ENCODE results near the gene CLDN18.

Gene CLDN18

GRCh38 chr3:138042043-138042442, 32.1 kb downstream of the CLDN18 start:
- Histone ChIP-seq H4K20me1 (ENCODE audit: insufficient read depth, low read length) (no peaks in the 10 kb centered on the region), H3K9me3 (replicated peaks; ENCODE audit: insufficient read depth, low read length) (no peaks in the 10 kb centered on the region), H3K27me3 (replicated peaks; ENCODE audit: insufficient read depth, low read length) (no peaks in the 10 kb centered on the region), H3K4me2 (ENCODE audit: low read depth, low read length) (no peak overlapping the region), H2AFZ (ENCODE audit: low read length) (no peak overlapping the region), H3K9ac (ENCODE audit: low read length) (no peak overlapping the region), H3F3A (ENCODE audit: insufficient read depth, low read length) (no peaks in the 10 kb centered on the region), H3K4me3 (ENCODE audit: low read length) (no peak overlapping the region), H3K4me1 (ENCODE audit: low read length) (no peaks in the 10 kb centered on the region), H3K27ac (ENCODE audit: low read length) (no peak overlapping the region), H3K79me2 (ENCODE audit: low read length) (no peaks in the 10 kb centered on the region), H3K36me3 (replicated peaks; ENCODE audit: insufficient read depth, low read length) (no peaks in the 10 kb centered on the region), H3K9me2 (replicated peaks; ENCODE audit: insufficient read depth, low read length) (no peaks in the 10 kb centered on the region)
- no peak for DNase-seq
- no peak for TF ChIP-seq CTCF (IDR thresholded peaks at IDR 0.05; ENCODE audit: low read length)
- no peak for TF ChIP-seq EZH2 (optimal IDR thresholded peaks at IDR 0.05; ENCODE audit: low read depth, low read length)
- no peak for TF ChIP-seq EZH2phosphoT487 (IDR thresholded peaks at IDR 0.05; ENCODE audit: low read length)

GRCh38 chr3:138043266-138044029, 33.5 kb downstream of the CLDN18 start:
- Histone ChIP-seq H3F3A (ENCODE audit: insufficient read depth, low read length) (no peaks in the 10 kb centered on the region), H4K20me1 (ENCODE audit: insufficient read depth, low read length) (no peaks in the 10 kb centered on the region), H3K27ac (ENCODE audit: low read length) (no peak overlapping the region), H3K36me3 (replicated peaks; ENCODE audit: insufficient read depth, low read length) (no peaks in the 10 kb centered on the region), H3K27me3 (replicated peaks; ENCODE audit: insufficient read depth, low read length) (no peaks in the 10 kb centered on the region), H3K4me2 (ENCODE audit: low read depth, low read length) (no peak overlapping the region), H3K4me1 (ENCODE audit: low read length) (no peaks in the 10 kb centered on the region), H3K79me2 (ENCODE audit: low read length) (no peaks in the 10 kb centered on the region), H3K9ac (ENCODE audit: low read length) (no peak overlapping the region), H2AFZ (ENCODE audit: low read length) (no peak overlapping the region), H3K4me3 (ENCODE audit: low read length) (no peak overlapping the region), H3K9me2 (replicated peaks; ENCODE audit: insufficient read depth, low read length) (no peaks in the 10 kb centered on the region), H3K9me3 (replicated peaks; ENCODE audit: insufficient read depth, low read length) (no peaks in the 10 kb centered on the region)
- no peak for DNase-seq
- no peak for TF ChIP-seq EZH2phosphoT487 (IDR thresholded peaks at IDR 0.05; ENCODE audit: low read length)
- no peak for TF ChIP-seq CTCF (IDR thresholded peaks at IDR 0.05; ENCODE audit: low read length)
- TF ChIP-seq EZH2 (optimal IDR thresholded peaks at IDR 0.05; ENCODE audit: low read depth, low read length) = no peak

- Histone ChIP-seq H3K9me2 (replicated peaks; ENCODE audit: insufficient read depth, low read length) (no peaks in the 10 kb centered on the region), H3K27me3 (replicated peaks; ENCODE audit: insufficient read depth, low read length) (no peaks in the 10 kb centered on the region), H3K79me2 (ENCODE audit: low read length) (no peaks in the 10 kb centered on the region), H3K9ac (ENCODE audit: low read length) (no peak overlapping the region), H2AFZ (ENCODE audit: low read length) (no peak overlapping the region), H3F3A (ENCODE audit: insufficient read depth, low read length) (no peaks in the 10 kb centered on the region), H3K4me3 (ENCODE audit: low read length) (no peak overlapping the region), H3K9me3 (replicated peaks; ENCODE audit: insufficient read depth, low read length) (no peaks in the 10 kb centered on the region), H4K20me1 (ENCODE audit: insufficient read depth, low read length) (no peaks in the 10 kb centered on the region), H3K4me2 (ENCODE audit: low read depth, low read length) (no peak overlapping the region), H3K36me3 (replicated peaks; ENCODE audit: insufficient read depth, low read length) (no peaks in the 10 kb centered on the region), H3K27ac (ENCODE audit: low read length) (no peak overlapping the region), H3K4me1 (ENCODE audit: low read length) (no peaks in the 10 kb centered on the region)
- TF ChIP-seq EZH2phosphoT487 (IDR thresholded peaks at IDR 0.05; ENCODE audit: low read length) (no peak), EZH2 (optimal IDR thresholded peaks at IDR 0.05; ENCODE audit: low read depth, low read length) (no peak), CTCF (IDR thresholded peaks at IDR 0.05; ENCODE audit: low read length) (no peak)
- no peak for DNase-seq
These were observed 36.1 kb downstream of the CLDN18 start for GRCh38 chr3:138046085-138046484.

Data from MM.1S (cell line).